ENCODE results near the gene PIP5KL1. TPM values are rescaled to one million over a fixed set of nuclear protein-coding genes. Genes with fewer than 3 reads are reported as not detected.
A peak's percentile ranks its signal among the peaks of the same experiment; 100 is the strongest.

Gene PIP5KL1
- polyA plus RNA-seq, 1 donor from 2014 or later = 1.1 TPM

- H3K4me1 Mint-ChIP-seq = peaks cover 3 to 16% (median 10%) of the 10 kb centered on the region in 3 donors
- H3K27me3 Mint-ChIP-seq = peaks cover under 1% of the 10 kb centered on the region
- H3K4me3 Mint-ChIP-seq = no peak overlapping the region
- H3K27ac Mint-ChIP-seq = no peak overlapping the region
- H3K36me3 Mint-ChIP-seq = peaks cover 2% of the 10 kb centered on the region
- no peaks in the 10 kb centered on the region for H3K9me3 Mint-ChIP-seq
These were observed 6.8 kb downstream of the PIP5KL1 start for GRCh38 chr9:127923771-127924170.

- Mint-ChIP-seq H3K27me3 (no peaks in the 10 kb centered on the region), H3K36me3 (peaks cover 2% of the 10 kb centered on the region), H3K9me3 (no peaks in the 10 kb centered on the region), H3K27ac (no peak overlapping the region), H3K4me3 (no peak overlapping the region), H3K4me1 (peaks cover 8 to 18% (median 16%) of the 10 kb centered on the region in 3 donors)
These were observed 7.5 kb downstream of the PIP5KL1 start for GRCh38 chr9:127923046-127923445.

- H3K4me1 Mint-ChIP-seq = peaks cover 14 to 24% (median 24%) of the 10 kb centered on the region in 3 donors
- no peaks in the 10 kb centered on the region for H3K27me3 Mint-ChIP-seq
- peak overlapping the region in 1 of 3 donors; percentile 81 for H3K27ac Mint-ChIP-seq
- H3K9me3 Mint-ChIP-seq = no peaks in the 10 kb centered on the region
- peak overlapping the region in 3 of 4 donors; percentile 62 to 79 (median 68) for H3K4me3 Mint-ChIP-seq
- H3K36me3 Mint-ChIP-seq = peaks cover 2% of the 10 kb centered on the region
These were observed 8.9 kb downstream of the PIP5KL1 start for GRCh38 chr9:127921557-127922120.

GRCh38 chr9:127920794-127921193, 9.8 kb downstream of the PIP5KL1 start:
- Mint-ChIP-seq H3K27me3 (no peaks in the 10 kb centered on the region), H3K4me1 (peaks cover 16 to 26% (median 24%) of the 10 kb centered on the region in 3 donors), H3K4me3 (no peak overlapping the region), H3K27ac (peak overlapping the region in 1 of 3 donors; percentile 96), H3K9me3 (peaks cover 0 to under 1% (median 0%) of the 10 kb centered on the region in 3 donors), H3K36me3 (peaks cover 3% of the 10 kb centered on the region)

- Mint-ChIP-seq H3K27ac (peak overlapping the region; percentile 96 to 99 (median 97)), H3K9me3 (peaks cover 0 to 2% (median 0%) of the 10 kb centered on the region in 3 donors), H3K27me3 (no peaks in the 10 kb centered on the region), H3K4me1 (peaks cover 20 to 31% (median 24%) of the 10 kb centered on the region in 3 donors), H3K36me3 (peaks cover 2% of the 10 kb centered on the region), H3K4me3 (peak overlapping the region in 1 of 4 donors; percentile 77)
These were observed 11.2 kb downstream of the PIP5KL1 start for GRCh38 chr9:127919253-127919815.

- Mint-ChIP-seq H3K4me3 (peak overlapping the region; percentile 12 to 98 (median 86)), H3K27ac (peak overlapping the region; percentile 96 to 99 (median 97)), H3K4me1 (peaks cover 20 to 36% (median 24%) of the 10 kb centered on the region in 3 donors), H3K27me3 (no peaks in the 10 kb centered on the region), H3K36me3 (peaks cover 2% of the 10 kb centered on the region), H3K9me3 (peaks cover 0 to 2% (median 0%) of the 10 kb centered on the region in 3 donors)
These were observed 12.1 kb downstream of the PIP5KL1 start for GRCh38 chr9:127918183-127919107.

- Mint-ChIP-seq H3K27me3 (no peaks in the 10 kb centered on the region), H3K4me1 (peaks cover 21 to 42% (median 24%) of the 10 kb centered on the region in 3 donors), H3K27ac (peak overlapping the region; percentile 96 to 99 (median 97)), H3K9me3 (peaks cover 0 to 2% (median 0%) of the 10 kb centered on the region in 3 donors), H3K4me3 (peak overlapping the region; percentile 77 to 98 (median 92)), H3K36me3 (peaks cover 2% of the 10 kb centered on the region)
These were observed 13.0 kb downstream of the PIP5KL1 start for GRCh38 chr9:127917603-127918002.

- peaks cover 22 to 42% (median 24%) of the 10 kb centered on the region in 3 donors for H3K4me1 Mint-ChIP-seq
- H3K27ac Mint-ChIP-seq = peak within 1 kb of the TSS; percentile 96 to 99 (median 97)
- no peaks in the 10 kb centered on the region for H3K27me3 Mint-ChIP-seq
- H3K9me3 Mint-ChIP-seq = peaks cover 0 to 2% (median 0%) of the 10 kb centered on the region in 3 donors
- peaks cover 2% of the 10 kb centered on the region for H3K36me3 Mint-ChIP-seq
- peak within 1 kb of the TSS; percentile 77 to 98 (median 92) for H3K4me3 Mint-ChIP-seq
These were observed 13.6 kb downstream of the PIP5KL1 start, which contains the start of gene ST6GALNAC4 for GRCh38 chr9:127916720-127917581. Gene ST6GALNAC4, minus strand, starts transcription at chr9:127917041. Its CDS starts 622 bp downstream, at chr9:127916419.

GRCh38 chr9:127915801-127916719, 14.5 kb downstream of the PIP5KL1 start:
- Mint-ChIP-seq H3K4me1 (peaks cover 24 to 44% (median 25%) of the 10 kb centered on the region in 3 donors), H3K36me3 (peaks cover 3% of the 10 kb centered on the region), H3K27me3 (no peaks in the 10 kb centered on the region), H3K27ac (peak overlapping the region; percentile 95 to 98 (median 96)), H3K4me3 (peak overlapping the region; percentile 77 to 98 (median 92)), H3K9me3 (peaks cover 0 to 2% (median 0%) of the 10 kb centered on the region in 3 donors)

GRCh38 chr9:127915325-127915752, 15.2 kb downstream of the PIP5KL1 start:
- Mint-ChIP-seq H3K36me3 (peaks cover 3% of the 10 kb centered on the region), H3K27me3 (no peaks in the 10 kb centered on the region), H3K4me1 (peaks cover 25 to 49% (median 30%) of the 10 kb centered on the region in 3 donors), H3K9me3 (peaks cover 0 to 2% (median 0%) of the 10 kb centered on the region in 3 donors), H3K4me3 (peak overlapping the region; percentile 77 to 98 (median 92)), H3K27ac (peak overlapping the region; percentile 95 to 98 (median 96))

GRCh38 chr9:127913682-127914081, 16.9 kb downstream of the PIP5KL1 start:
- H3K4me3 Mint-ChIP-seq = peak overlapping the region in 1 of 4 donors; percentile 74
- H3K4me1 Mint-ChIP-seq = peaks cover 21 to 40% (median 24%) of the 10 kb centered on the region in 3 donors

GRCh38 chr9:127912882-127913281, 17.7 kb downstream of the PIP5KL1 start:
- Mint-ChIP-seq H3K27ac (peak overlapping the region in 2 of 3 donors; percentile 77 to 92), H3K4me3 (peak overlapping the region in 1 of 4 donors; percentile 65), H3K9me3 (peaks cover 0 to 2% (median 0%) of the 10 kb centered on the region in 3 donors), H3K36me3 (peaks cover 3% of the 10 kb centered on the region), H3K4me1 (peaks cover 15 to 35% (median 16%) of the 10 kb centered on the region in 3 donors), H3K27me3 (no peaks in the 10 kb centered on the region)

More at GRCh38 chr9:127913682-127914081, 16.9 kb downstream of the PIP5KL1 start:
- peak overlapping the region in 2 of 3 donors; percentile 92 to 96 for H3K27ac Mint-ChIP-seq
- H3K9me3 Mint-ChIP-seq = peaks cover 0 to 2% (median 0%) of the 10 kb centered on the region in 3 donors
- peaks cover 3% of the 10 kb centered on the region for H3K36me3 Mint-ChIP-seq
- no peaks in the 10 kb centered on the region for H3K27me3 Mint-ChIP-seq

GRCh38 chr9:127912296-127912695, 18.3 kb downstream of the PIP5KL1 start:
- Mint-ChIP-seq H3K4me3 (peak overlapping the region in 3 of 4 donors; percentile 54 to 83 (median 79)), H3K36me3 (peaks cover 3% of the 10 kb centered on the region), H3K27ac (peak overlapping the region in 1 of 3 donors; percentile 98), H3K27me3 (no peaks in the 10 kb centered on the region), H3K4me1 (peaks cover 11 to 31% (median 13%) of the 10 kb centered on the region in 3 donors), H3K9me3 (peaks cover 0 to 2% (median 0%) of the 10 kb centered on the region in 3 donors)

Measured in IgD-negative memory B cell (primary cell).